HCEC 1CT (cell line): Measurements from ENCODE around the gene EPHB3.

ENCODE experiments used
- DNase-seq: peaks from one replicate; pipeline ENCODE4 v3.0.0-alpha.2; 2017

EPHB3 gene

GRCh38 chr3:184629555-184630160 is 68.1 kb downstream of the EPHB3 start:
- DNase-seq: no peak

GRCh38 chr3:184630861-184631471 is 69.4 kb downstream of the EPHB3 start:
- no peak for DNase-seq

- no peak for DNase-seq
These were observed 69.9 kb downstream of the EPHB3 start for GRCh38 chr3:184631472-184631861.
